Esophagus muscularis mucosa (tissue), 4 donors: ENCODE measurements around the gene KRCC1. TPM values are rescaled to one million over a fixed set of nuclear protein-coding genes. Genes with fewer than 3 reads are reported as not detected.

Experiments
- DNase-seq: peaks from one replicate; pipeline ENCODE4 v3.0.0-alpha.2; 2017; ENCODE audit errors: extremely low spot score
- H3K27ac ChIP-seq, 4 donors: fragments of 200-600 bp; sonication (generic); replicated peaks in 1 of 4; 1 replicate in 3 of 4; 2 replicates in 1 of 4; pipeline ENCODE4 v1.5.1; 2016 to 2019; ENCODE audit warnings: mild to moderate bottlenecking in 1 of 4
- H3K27me3 ChIP-seq, 4 donors: fragments of 200-600 bp; sonication (generic); one replicate each; pipeline versions ENCODE4 v1.5.1 to v1.6.0; 2016 to 2019
- H3K36me3 ChIP-seq, 4 donors: fragments of 200-600 bp; sonication (generic); one replicate each; pipeline ENCODE4 v1.5.1; 2016 to 2019
- H3K4me1 ChIP-seq, 4 donors: fragments of 200-600 bp; sonication (generic); one replicate each; pipeline ENCODE4 v1.5.1; 2016 to 2019
- H3K4me3 ChIP-seq, 4 donors: fragments of 200-600 bp; sonication (generic); 1 replicate in 2 of 4; 2 replicates in 2 of 4; pipeline ENCODE4 v1.5.1; 2016 to 2019; ENCODE audit warnings: mild to moderate bottlenecking in 4 of 4, moderate library complexity in 1 of 4
- H3K9me3 ChIP-seq, 4 donors: fragments of 200-600 bp; sonication (generic); 1 replicate in 3 of 4; 2 replicates in 1 of 4; pipeline ENCODE4 v1.5.1; 2016 to 2019
- CTCF ChIP-seq, 3 experiments: fragments of 200-600 bp in 2 of 3; fragments of 450-650 bp in 1 of 3; sonication (generic) in 2 of 3; IDR thresholded peaks; one replicate each; pipeline ENCODE4 v1.5.1; 2017 to 2019; ENCODE audit warnings: antibody characterized with exemption in 3 of 3, mild to moderate bottlenecking in 2 of 3, moderate library complexity in 1 of 3
- EP300 ChIP-seq: sonication (generic); formaldehyde crosslinking; IDR thresholded peaks from one replicate; pipeline ENCODE4 v1.6.1; 2017; ENCODE audit warnings: antibody characterized with exemption
- POLR2A ChIP-seq: fragments of 450-650 bp; IDR thresholded peaks from one replicate; pipeline ENCODE4 v1.6.1; 2017; ENCODE audit warnings: antibody characterized with exemption, moderate library complexity, mild to moderate bottlenecking, low read depth
- POLR2AphosphoS5 ChIP-seq, 2 donors: sonication (generic); formaldehyde crosslinking; IDR thresholded peaks; one replicate each; pipeline ENCODE4 v1.6.1; 2017; ENCODE audit warnings: antibody characterized with exemption in 2 of 2
- WGBS: methylation state at CpG from one replicate; pipeline ENCODE4 v1.1.5; 2018; 5-methylcytosine and 5-hydroxymethylcytosine counted together
- intact Hi-C: fragments of 100-400 bp; cut with DNase I; formaldehyde crosslinking; loops from one replicate; pipeline ENCODE4 v1.15.1; 2023
- total RNA-seq, 4 donors: library from RNA; depleted of rRNA; stranded (reverse); fragments of >200 nt; gene quantifications; one replicate each; pipeline versions ENCODE4 v1.1.0 to v1.2.1, GENCODE V29; 2016

KRCC1 gene
- total RNA-seq, result 10 to 100 TPM; 21.9 to 36.4 (median 27.9) TPM

- WGBS, result under 1% methylated on average over 27 of the region's 77 CpGs
- Histone ChIP-seq H3K4me1 (peaks cover 27 to 35% (median 31%) of the 10 kb centered on the region in 4 donors), H3K4me3 (peak within 1 kb of the TSS; percentile 75 to 93 (median 80)), H3K27ac (peak within 1 kb of the TSS; percentile 94 to 96 (median 95)), H3K36me3 (peaks cover 0 to 7% (median 0%) of the 10 kb centered on the region in 4 donors), H3K27me3 (no peaks in the 10 kb centered on the region), H3K9me3 (no peaks in the 10 kb centered on the region)
- DNase-seq, result peak; percentile 96
- TF ChIP-seq EP300 (no peak), POLR2AphosphoS5 (IDR thresholded peaks at IDR 0.05) (peak; percentile 96 to 98), POLR2A (peak; percentile 88), CTCF (IDR thresholded peaks at IDR 0.05) (peak in 1 of 3 experiments; percentile 16)
- intact Hi-C loops, result no loop called here
Observed at GRCh38 chr2:88055371-88056128, at the start of gene KRCC1. KRCC1 (minus strand) TSS chr2:88055783; CDS start chr2:88028563, 27,220 bp downstream.

GRCh38 chr2:88100489-88100858 lies 44.9 kb upstream of the KRCC1 start:
- no peaks in the 10 kb centered on the region for H3K9me3 ChIP-seq
- peaks cover 0 to 13% (median 4%) of the 10 kb centered on the region in 4 donors for H3K36me3 ChIP-seq
- 81% methylated on average over 3 of the region's 3 CpGs for WGBS
- DNase-seq, result no peak
- no peak overlapping the region for H3K4me3 ChIP-seq
- H3K27ac ChIP-seq, result no peak overlapping the region
- TF ChIP-seq POLR2AphosphoS5 (IDR thresholded peaks at IDR 0.05), result no peak
- no peak for TF ChIP-seq CTCF (IDR thresholded peaks at IDR 0.05)
- no peak for TF ChIP-seq EP300
- no peak for TF ChIP-seq POLR2A
- no peaks in the 10 kb centered on the region for H3K27me3 ChIP-seq
- intact Hi-C loops, result no loop called here
- H3K4me1 ChIP-seq, result peaks cover 0 to 15% (median 3%) of the 10 kb centered on the region in 4 donors

GRCh38 chr2:88099798-88100488 lies 44.4 kb upstream of the KRCC1 start:
- peaks cover 0 to 15% (median 3%) of the 10 kb centered on the region in 4 donors for H3K4me1 ChIP-seq
- WGBS, result 43% methylated on average over 5 of the region's 5 CpGs

GRCh38 chr2:88098558-88098900 lies 42.9 kb upstream of the KRCC1 start:
- Histone ChIP-seq H3K36me3 (peaks cover 0 to 9% (median 3%) of the 10 kb centered on the region in 4 donors), H3K27me3 (no peaks in the 10 kb centered on the region), H3K27ac (no peak overlapping the region), H3K4me1 (peaks cover 0 to 15% (median 3%) of the 10 kb centered on the region in 4 donors), H3K9me3 (no peaks in the 10 kb centered on the region), H3K4me3 (no peak overlapping the region)
- intact Hi-C loops, result no loop called here
- no peak for TF ChIP-seq POLR2A
- no peak for TF ChIP-seq POLR2AphosphoS5 (IDR thresholded peaks at IDR 0.05)
- no peak for TF ChIP-seq EP300
- TF ChIP-seq CTCF (IDR thresholded peaks at IDR 0.05), result no peak
- DNase-seq, result no peak

More at GRCh38 chr2:88099798-88100488, 44.4 kb upstream of the KRCC1 start:
- H3K9me3 ChIP-seq, result no peaks in the 10 kb centered on the region
- intact Hi-C loops, result no loop called here
- H3K27me3 ChIP-seq, result no peaks in the 10 kb centered on the region
- peaks cover 0 to 11% (median 4%) of the 10 kb centered on the region in 4 donors for H3K36me3 ChIP-seq
- no peak overlapping the region for H3K4me3 ChIP-seq
- no peak for DNase-seq
- H3K27ac ChIP-seq, result no peak overlapping the region
- no peak for TF ChIP-seq POLR2AphosphoS5 (IDR thresholded peaks at IDR 0.05)
- no peak for TF ChIP-seq CTCF (IDR thresholded peaks at IDR 0.05)
- TF ChIP-seq EP300, result no peak
- TF ChIP-seq POLR2A, result no peak
